Right ventricle myocardium superior (tissue), 1 donor: Measurements from ENCODE around the gene PBX4. TPM values are rescaled to one million over a fixed set of nuclear protein-coding genes. Genes with fewer than 3 reads are reported as not detected.

Source experiments
- ATAC-seq: fragments of 200-7000 bp; cut with Tn5 transposase; one replicate; pipeline ENCODE4 v1.9.1; 2020; ENCODE audit warnings: mild to moderate bottlenecking; ENCODE audit not compliant: poor library complexity
- DNase-seq: peaks from one replicate; pipeline ENCODE4 v3.0.0-alpha.2; 2020
- intact Hi-C: fragments of 100-400 bp; cut with DNase I; formaldehyde crosslinking; loops from one replicate; pipeline ENCODE4 v1.11.2; 2022
- total RNA-seq: library from RNA; stranded (reverse); fragmentation: NEBNext Ultra II Directional; extraction: Animal tissue kit (Norgen Biotek cat#: 25700); gene quantifications from one replicate; pipeline ENCODE4 v1.2.1, GENCODE V29; 2021
- donor health status: DM: no; HTN: yes; CAD: no; lungs with severe emphysema.

Gene PBX4
- total RNA-seq, 1 donor from 2014 or later, result not detected

DNA sequence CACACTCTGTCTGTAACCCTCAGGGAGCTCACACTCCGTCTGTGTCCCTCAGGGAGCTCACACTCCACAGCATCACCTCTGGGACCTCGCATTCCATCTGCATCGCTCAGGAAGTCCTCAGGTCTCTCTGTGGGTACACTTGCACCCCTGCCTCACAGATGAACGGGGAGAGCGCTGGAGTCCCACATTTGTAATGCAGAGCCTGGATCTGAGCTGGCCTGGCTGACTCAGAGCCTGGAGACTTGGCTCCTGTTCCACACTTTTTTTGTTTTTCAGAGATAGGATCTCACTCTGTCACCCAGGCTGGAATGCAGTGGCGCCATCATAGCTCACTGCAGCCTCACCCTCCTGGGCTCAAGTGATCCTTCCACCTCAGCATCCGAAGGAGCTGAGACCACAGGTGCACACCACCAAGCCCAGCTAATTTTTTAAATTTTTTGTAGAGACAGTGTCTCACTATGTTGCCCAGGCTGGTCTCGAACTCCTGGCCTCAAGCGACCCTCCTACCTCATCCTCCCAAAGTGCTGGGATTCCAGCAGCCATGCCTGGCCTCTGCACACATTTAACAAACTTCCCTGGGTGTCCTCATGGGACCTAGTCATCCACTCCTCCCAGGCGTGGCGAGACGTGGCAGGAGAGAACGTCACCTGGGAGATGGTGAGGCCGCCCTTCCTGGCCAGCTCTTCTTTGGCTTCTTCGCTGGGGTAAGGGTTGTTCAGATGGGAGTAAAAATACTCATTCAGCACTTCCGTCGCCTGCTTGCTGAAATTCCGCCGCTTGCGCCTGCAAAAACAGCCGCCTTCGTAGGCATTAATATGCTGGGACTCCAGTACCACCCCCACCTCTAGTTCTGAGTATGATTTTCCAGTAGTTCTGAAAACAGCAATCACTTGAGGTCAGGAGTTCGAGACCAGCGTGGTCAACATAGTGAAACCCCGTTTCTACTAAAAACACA is 49.4 kb downstream of the PBX4 start:
- intact Hi-C loops, result no loop called here
- DNase-seq (no peak), ATAC-seq (no peak)

DNA sequence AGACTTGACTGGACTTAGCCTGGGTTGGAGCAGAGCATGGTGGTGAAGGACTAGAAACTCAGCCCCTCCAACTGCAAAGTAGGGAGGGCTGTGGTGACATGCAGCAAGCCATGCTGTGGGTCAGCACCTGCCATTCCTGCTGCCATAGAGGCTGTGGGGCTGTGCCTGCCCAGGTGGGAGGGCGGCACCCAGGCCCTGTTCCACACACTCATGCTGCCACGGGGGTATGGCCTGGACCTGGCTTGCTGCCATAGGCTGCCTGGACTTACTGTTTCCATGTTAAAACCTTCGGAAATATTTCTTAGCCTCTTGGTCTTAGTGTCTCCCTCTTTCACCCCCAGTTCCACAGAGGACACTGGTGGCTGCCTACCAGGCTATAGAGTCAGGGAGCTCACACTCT is 51.1 kb downstream of the PBX4 start:
- DNase-seq (no peak), ATAC-seq (no peak)
- intact Hi-C loops, result no loop called here

GRCh38 chr19:19566306-19566705 is 52.2 kb downstream of the PBX4 start:
- ATAC-seq, result no peak
- DNase-seq, result no peak
- intact Hi-C loops, result no loop called here

DNA sequence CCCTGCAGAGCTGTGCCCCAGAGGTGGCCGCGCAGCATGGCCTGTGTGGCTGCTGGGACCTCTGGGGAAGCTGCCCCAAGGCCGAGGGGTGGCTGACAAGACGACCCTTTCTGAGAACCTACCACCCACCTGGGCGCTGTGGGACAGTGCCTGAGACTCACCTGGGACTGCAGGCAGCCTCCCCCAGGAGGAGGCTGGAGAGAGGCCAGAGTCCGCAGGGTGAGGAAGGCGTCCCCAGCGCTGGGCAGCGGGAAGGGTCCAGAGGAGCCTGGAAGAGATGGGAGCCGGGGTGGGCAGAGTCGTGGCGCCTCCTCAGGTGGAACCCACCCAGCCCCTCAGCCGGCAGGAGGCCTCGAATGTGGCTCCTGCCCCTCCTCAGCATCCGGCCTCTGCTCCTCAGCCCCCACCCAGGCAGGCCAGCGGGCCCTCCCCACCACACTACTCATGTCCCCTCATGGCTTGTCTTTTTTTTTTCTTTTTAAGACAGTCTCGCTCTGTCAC is 55.1 kb downstream of the PBX4 start:
- intact Hi-C loops, result no loop called here
- DNase-seq, result no peak
- no peak for ATAC-seq

- ATAC-seq (no peak), DNase-seq (no peak)
- intact Hi-C loops, result no loop called here
Measured at GRCh38 chr19:19562665-19563347, 55.7 kb downstream of the PBX4 start.

GRCh38 chr19:19561946-19562664 is 56.4 kb downstream of the PBX4 start:
- intact Hi-C loops, result no loop called here
- DNase-seq (no peak), ATAC-seq (no peak)

- ATAC-seq, result no peak
- no peak for DNase-seq
- intact Hi-C loops, result no loop called here
Measured at GRCh38 chr19:19559931-19560330, 58.6 kb downstream of the PBX4 start.

DNA sequence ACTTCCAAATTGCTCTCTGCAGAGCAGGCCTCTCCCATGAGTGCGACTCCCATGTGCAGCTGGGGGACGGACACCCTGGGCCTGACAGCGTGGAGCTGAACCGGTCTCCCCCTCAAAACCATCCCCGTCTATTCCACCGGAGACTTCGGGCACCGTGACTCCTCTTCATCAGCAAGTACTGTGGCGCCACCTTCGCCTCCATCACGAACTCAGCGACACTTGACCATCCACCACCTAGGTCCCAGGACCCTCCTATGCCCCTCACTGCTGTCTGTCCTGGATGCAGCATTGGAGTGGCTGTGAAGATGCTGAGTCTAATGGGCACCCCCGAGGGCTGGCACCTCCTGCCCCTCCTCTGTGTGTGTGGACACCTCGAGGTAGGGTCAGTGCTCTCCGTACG is 59.9 kb downstream of the PBX4 start:
- no peak for DNase-seq
- intact Hi-C loops, result no loop called here
- no peak for ATAC-seq

DNA sequence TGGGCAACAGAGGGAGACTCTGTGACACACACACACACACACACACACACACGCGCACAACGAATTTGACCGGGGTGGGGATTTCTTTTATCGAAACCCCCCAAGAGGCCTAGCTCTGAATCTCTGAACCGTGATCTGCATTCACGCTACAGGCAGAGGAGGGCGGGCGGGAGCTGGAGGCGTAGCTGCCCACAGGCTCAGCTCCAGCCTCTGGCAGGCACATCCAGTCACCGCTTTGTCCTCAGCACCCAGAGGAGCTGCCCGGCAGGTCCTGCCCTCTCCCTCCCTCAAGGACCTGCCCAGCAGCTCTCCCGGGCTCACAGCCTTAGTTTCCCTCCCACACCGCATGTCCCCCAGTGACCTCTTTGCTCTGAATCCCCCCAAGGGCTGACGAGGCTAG is 60.4 kb downstream of the PBX4 start:
- intact Hi-C loops, result no loop called here
- DNase-seq, result no peak
- ATAC-seq, result no peak

GRCh38 chr19:19554074-19555023 is 64.1 kb downstream of the PBX4 start:
- intact Hi-C loops, result no loop called here
- peak; percentile 72 for DNase-seq
- peak; percentile 73 for ATAC-seq

DNA sequence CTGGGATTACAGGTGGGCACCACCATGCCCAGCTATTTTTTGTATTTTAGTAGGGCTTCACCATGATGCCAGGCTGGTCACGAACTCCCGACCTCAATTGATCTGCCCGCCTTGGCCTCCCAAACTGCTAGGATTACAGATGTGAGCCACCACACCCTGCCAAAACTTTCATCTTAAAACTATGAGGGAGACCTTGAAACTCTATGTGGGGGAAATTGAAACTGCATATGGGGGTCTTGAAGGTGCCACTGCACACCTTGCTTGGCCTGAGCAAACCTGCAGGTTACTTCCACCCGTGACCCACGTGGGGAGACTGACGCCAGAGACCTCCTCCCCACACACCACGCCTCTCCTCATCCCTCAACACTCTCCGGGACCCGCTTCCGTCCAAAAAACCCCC is 64.8 kb downstream of the PBX4 start:
- DNase-seq (no peak), ATAC-seq (no peak)
- intact Hi-C loops, result no loop called here

- intact Hi-C loops, result no loop called here
- ATAC-seq (no peak), DNase-seq (no peak)
Measured at GRCh38 chr19:19552798-19553197, 65.7 kb downstream of the PBX4 start.

GRCh38 chr19:19551853-19552192 is 66.7 kb downstream of the PBX4 start:
- ATAC-seq (no peak), DNase-seq (no peak)
- intact Hi-C loops, result no loop called here

DNA sequence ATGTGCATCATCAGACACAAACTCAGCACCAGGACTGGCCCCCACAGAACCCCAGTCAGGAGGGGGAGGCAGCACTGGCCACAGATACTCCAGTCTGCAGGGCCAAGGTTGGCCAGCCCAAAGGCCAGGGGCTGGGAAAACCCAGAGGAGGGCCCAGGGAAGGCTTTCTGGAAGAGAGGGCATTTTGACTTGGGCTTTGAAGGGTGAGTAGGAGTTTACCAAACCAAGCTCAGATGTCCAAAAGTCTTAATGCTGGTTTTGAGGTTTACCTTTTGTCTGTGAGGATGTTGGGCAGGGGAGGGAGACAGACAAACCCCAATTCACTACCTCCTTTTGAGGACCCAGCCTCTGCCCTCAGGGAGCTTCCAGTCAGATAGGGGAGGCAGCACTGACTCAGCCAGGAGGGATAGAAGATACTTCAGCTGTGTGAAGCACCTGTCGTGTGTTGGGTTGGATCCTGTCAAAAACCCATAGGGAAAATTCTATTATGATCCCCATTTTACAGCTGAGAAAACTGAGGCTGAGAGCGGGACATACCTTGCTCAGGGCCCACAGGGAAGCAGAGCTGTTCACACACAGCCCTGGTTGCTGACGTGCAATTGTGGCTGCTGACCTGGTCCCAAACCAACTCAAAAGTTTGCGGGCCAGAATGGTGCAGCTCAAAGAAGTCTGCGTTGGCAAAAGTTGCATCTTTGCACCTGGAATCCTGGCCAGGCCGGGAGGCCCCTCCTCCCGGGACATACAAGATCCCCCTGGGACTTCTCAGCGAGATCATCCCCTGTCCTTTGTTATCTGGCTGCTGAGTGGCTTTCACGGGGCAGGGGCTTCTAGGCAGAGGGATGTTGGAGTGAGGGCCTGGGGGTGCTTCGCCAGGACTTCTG is 67.3 kb downstream of the PBX4 start:
- ATAC-seq, result no peak
- intact Hi-C loops, result no loop called here
- DNase-seq, result no peak

- ATAC-seq (no peak), DNase-seq (no peak)
- intact Hi-C loops, result no loop called here
Measured at GRCh38 chr19:19550485-19550929, 68.0 kb downstream of the PBX4 start.

DNA sequence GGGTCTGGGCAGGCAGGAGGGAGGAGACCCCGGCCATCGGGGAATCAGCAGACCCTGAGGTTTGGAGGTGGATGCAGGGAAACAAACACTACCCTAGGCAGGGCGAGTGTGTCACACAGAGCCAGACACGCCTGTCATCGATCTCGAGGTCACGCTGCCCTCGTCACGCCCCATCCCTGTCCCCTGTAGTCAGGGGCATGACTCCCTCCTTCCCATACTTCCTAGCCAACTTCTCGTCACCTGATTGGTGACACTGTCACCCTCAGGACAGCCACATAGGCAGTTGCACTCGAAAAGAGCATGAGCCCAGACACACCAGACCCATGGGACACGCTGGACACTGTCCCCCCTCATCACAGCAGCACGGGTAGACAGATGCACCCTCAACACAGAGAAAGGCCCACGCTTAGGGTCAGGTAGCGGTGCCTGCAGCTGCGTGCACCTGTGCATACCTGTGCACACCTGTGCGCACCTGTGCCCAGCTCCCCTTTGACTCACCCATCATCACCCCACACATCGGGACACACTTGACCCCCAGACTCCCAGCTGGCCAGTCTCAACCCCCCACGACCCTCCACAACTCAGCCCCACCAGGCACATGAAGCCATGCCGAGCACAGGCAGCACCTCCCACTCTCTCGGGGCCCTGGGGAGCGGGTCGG is 68.6 kb downstream of the PBX4 start:
- ATAC-seq, result peak; percentile 2
- DNase-seq, result no peak

More for the DNA sequence above, 68.6 kb downstream of the PBX4 start:
- intact Hi-C loops, result no loop called here
